ENCODE measurements around the gene WASHC3. TPM values are rescaled to one million over a fixed set of nuclear protein-coding genes. Genes with fewer than 3 reads are reported as not detected.
A peak's percentile ranks its signal among the peaks of the same experiment; 100 is the strongest.

WASHC3 gene
- total RNA-seq, 2 experiments from 2014 or later: 32.4 to 36.8 TPM

GRCh38 chr12:102063069-102063468 lies 1.3 kb upstream of the WASHC3 start:
- H3K4me3 Mint-ChIP-seq: no peak overlapping the region
- ATAC-seq: no peak
- CTCF ChIA-PET: interaction anchor here (1.4 kb wide), 1 partner anchor 61 kb away, joined by 3 read pairs; no protein-coding TSS in a partner anchor

GRCh38 chr12:102062419-102062806 lies 622 bp upstream of the WASHC3 start:
- no peaks in the 10 kb centered on the region for H3K27me3 Mint-ChIP-seq
- peaks cover 18% of the 10 kb centered on the region for H3K36me3 Mint-ChIP-seq
- no peaks in the 10 kb centered on the region for H3K9me3 Mint-ChIP-seq (ENCODE audit: low read depth)
- ATAC-seq (no peak), DNase-seq (no peak)
- peaks cover 45% of the 10 kb centered on the region for H3K4me1 Mint-ChIP-seq
- peak overlapping the region; percentile 97 for H3K27ac Mint-ChIP-seq
- H3K4me3 Mint-ChIP-seq: peak overlapping the region; percentile 92
- CTCF ChIA-PET: no interaction called here

More at GRCh38 chr12:102063069-102063468, 1.3 kb upstream of the WASHC3 start:
- Mint-ChIP-seq H3K27ac (no peak overlapping the region), H3K4me1 (peaks cover 43% of the 10 kb centered on the region), H3K9me3 (ENCODE audit: low read depth) (no peaks in the 10 kb centered on the region), H3K27me3 (no peaks in the 10 kb centered on the region), H3K36me3 (peaks cover 12% of the 10 kb centered on the region)
- DNase-seq: no peak

DNA sequence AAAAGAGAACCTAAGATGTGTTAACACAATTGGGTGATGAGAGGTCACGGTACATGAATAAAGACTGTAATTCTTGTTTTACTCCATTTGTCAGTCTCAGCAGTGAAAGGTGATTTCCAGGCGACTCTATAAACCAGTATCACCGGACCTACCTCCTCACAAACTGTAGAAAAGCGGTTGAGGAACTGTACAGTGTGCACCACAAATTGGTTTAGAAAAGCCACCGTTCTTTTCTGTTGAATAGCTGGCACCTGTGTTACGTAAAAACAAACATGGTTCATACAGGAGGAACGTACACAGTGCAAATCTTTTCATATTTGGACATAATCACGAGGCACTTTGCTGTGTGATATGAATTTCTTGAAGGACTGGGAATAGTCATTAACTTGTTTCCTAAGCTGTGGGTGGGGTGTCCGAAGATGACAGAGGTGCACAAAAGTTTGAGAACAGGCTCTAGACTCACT lies 663 bp downstream of the WASHC3 start:
- Mint-ChIP-seq H3K27me3 (no peaks in the 10 kb centered on the region), H3K4me3 (peak overlapping the region; percentile 92), H3K27ac (peak overlapping the region; percentile 97), H3K4me1 (peaks cover 45% of the 10 kb centered on the region), H3K36me3 (peaks cover 29% of the 10 kb centered on the region), H3K9me3 (ENCODE audit: low read depth) (no peaks in the 10 kb centered on the region)
- CTCF ChIA-PET: interaction anchor here (1.2 kb wide), 1 partner anchor 14 kb away, joined by 3 read pairs; no protein-coding TSS in a partner anchor
- DNase-seq: peak; percentile 76
- peak; percentile 14 for ATAC-seq

- CTCF ChIA-PET: interaction anchor here (0.9 kb wide), 1 partner anchor 142 kb away, joined by 3 read pairs; no protein-coding TSS in a partner anchor
- ATAC-seq (peak; percentile 31), DNase-seq (no peak)
- H3K36me3 Mint-ChIP-seq: peaks cover 45% of the 10 kb centered on the region
- peaks cover 48% of the 10 kb centered on the region for H3K4me1 Mint-ChIP-seq
- H3K4me3 Mint-ChIP-seq: no peak overlapping the region
- peak overlapping the region; percentile 71 for H3K27ac Mint-ChIP-seq
- H3K27me3 Mint-ChIP-seq: no peaks in the 10 kb centered on the region
- H3K9me3 Mint-ChIP-seq (ENCODE audit: low read depth): no peaks in the 10 kb centered on the region
Measured at GRCh38 chr12:102059343-102059742, 2.4 kb downstream of the WASHC3 start.

DNA sequence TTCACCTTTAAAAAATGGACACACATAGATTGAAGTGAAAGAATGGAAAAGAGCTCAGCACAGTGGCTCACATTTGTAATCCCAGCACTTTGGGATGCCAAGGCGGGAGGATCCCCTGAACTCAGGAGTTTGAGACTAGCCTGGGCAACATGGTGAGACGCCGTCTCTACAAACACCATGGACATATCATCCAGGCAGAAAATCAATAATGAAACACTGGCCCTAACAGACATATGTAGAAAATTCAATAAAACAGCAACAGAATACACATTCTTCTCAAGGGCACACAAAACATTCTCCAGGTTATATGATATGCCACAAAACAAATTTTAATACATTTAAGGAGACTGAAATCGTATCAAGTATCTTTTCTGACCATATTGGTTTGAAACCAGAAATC lies 7.4 kb downstream of the WASHC3 start:
- H3K36me3 Mint-ChIP-seq: peaks cover 55% of the 10 kb centered on the region
- H3K27ac Mint-ChIP-seq: no peak overlapping the region
- no peak overlapping the region for H3K4me3 Mint-ChIP-seq
- DNase-seq (no peak), ATAC-seq (no peak)
- no peaks in the 10 kb centered on the region for H3K9me3 Mint-ChIP-seq (ENCODE audit: low read depth)
- CTCF ChIA-PET: no interaction called here
- H3K27me3 Mint-ChIP-seq: no peaks in the 10 kb centered on the region
- peaks cover 23% of the 10 kb centered on the region for H3K4me1 Mint-ChIP-seq

- Mint-ChIP-seq H3K27ac (no peak overlapping the region), H3K9me3 (ENCODE audit: low read depth) (no peaks in the 10 kb centered on the region), H3K4me3 (no peak overlapping the region), H3K36me3 (peaks cover 53% of the 10 kb centered on the region), H3K4me1 (peaks cover 15% of the 10 kb centered on the region), H3K27me3 (no peaks in the 10 kb centered on the region)
- CTCF ChIA-PET: interaction anchor here (0.6 kb wide), 1 partner anchor 99 kb away, joined by 3 read pairs; no protein-coding TSS in a partner anchor
- DNase-seq: no peak
- ATAC-seq: no peak
Measured at GRCh38 chr12:102053062-102053349, 8.8 kb downstream of the WASHC3 start.

GRCh38 chr12:102052192-102053061 lies 9.4 kb downstream of the WASHC3 start:
- no peak for ATAC-seq
- Mint-ChIP-seq H3K9me3 (ENCODE audit: low read depth) (no peaks in the 10 kb centered on the region), H3K4me3 (no peak overlapping the region), H3K36me3 (peaks cover 50% of the 10 kb centered on the region), H3K27ac (no peak overlapping the region), H3K27me3 (no peaks in the 10 kb centered on the region), H3K4me1 (peaks cover 13% of the 10 kb centered on the region)
- no peak for DNase-seq
- CTCF ChIA-PET: no interaction called here

DNA sequence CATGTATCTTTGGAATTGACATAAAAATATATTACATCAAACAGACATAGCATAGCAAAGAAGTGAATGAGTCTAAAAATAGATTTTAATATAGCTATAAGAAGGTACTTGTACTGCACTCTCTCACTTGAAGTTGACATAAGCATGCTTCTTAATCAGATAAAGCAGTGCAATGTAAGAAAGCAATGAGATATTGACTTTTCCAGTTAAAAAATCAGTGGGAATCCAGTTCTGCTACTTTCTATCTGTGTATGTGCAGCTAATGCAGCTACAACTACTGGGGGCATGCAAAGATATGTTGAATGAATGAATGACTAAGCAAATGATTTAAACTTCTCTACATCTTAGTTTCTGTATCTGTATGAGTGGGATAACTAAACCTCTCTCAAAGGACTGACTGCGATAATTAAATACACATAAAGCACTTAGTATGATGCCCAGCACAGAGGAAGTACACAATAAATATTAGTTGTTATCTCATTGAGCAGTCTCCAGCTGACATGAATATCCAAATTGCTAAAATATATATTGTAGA lies 10.3 kb downstream of the WASHC3 start:
- ATAC-seq (no peak), DNase-seq (no peak)
- Mint-ChIP-seq H3K36me3 (peaks cover 43% of the 10 kb centered on the region), H3K27ac (no peak overlapping the region), H3K4me3 (no peak overlapping the region), H3K9me3 (ENCODE audit: low read depth) (no peaks in the 10 kb centered on the region), H3K4me1 (peaks cover 13% of the 10 kb centered on the region), H3K27me3 (no peaks in the 10 kb centered on the region)
- CTCF ChIA-PET: interaction anchor here (1.9 kb wide), 1 partner anchor 134 kb away, joined by 5 read pairs; no protein-coding TSS in a partner anchor

DNA sequence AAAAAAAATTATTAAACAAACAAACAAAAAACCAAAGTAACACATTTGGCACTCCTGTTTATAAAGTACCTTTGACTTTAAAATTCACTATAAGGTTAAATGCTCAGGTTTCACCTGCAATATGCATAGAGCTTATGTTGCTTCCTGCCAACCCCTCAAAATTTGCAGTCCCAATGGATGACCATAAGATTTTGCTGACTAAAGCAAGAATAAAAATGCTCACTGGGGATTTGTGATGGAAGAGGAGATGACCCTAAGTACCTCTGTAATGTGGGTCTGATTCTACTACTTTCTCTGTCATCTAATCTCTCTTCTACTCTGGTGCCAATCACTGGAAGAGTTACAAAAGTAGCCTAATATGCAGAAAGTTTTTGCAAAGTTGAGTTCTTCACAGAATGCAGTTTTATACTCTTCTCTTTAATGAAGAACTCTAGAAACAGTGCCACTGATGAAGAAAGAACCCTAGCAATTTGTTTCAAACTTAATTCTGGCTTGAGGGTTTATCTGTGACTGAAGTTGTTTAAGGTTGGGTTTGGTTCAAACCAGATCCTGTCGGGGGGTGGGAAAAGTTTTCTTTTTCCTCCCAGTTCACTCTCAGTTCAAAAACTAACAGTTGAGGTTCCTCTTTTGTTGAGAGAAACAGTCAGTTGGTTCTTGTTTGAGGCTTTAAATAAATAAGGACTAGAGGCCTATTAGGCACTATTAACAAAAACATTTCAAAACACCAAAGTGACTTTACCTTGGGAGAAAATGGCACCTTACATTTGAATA lies 10.9 kb downstream of the WASHC3 start:
- CTCF ChIA-PET: interaction anchor here (1.9 kb wide), 1 partner anchor 133 kb away, joined by 5 read pairs; no protein-coding TSS in a partner anchor
- no peak for DNase-seq
- Mint-ChIP-seq H3K27me3 (no peaks in the 10 kb centered on the region), H3K4me3 (no peak overlapping the region), H3K9me3 (ENCODE audit: low read depth) (no peaks in the 10 kb centered on the region), H3K4me1 (peaks cover 13% of the 10 kb centered on the region), H3K36me3 (peaks cover 39% of the 10 kb centered on the region), H3K27ac (no peak overlapping the region)
- no peak for ATAC-seq

DNA sequence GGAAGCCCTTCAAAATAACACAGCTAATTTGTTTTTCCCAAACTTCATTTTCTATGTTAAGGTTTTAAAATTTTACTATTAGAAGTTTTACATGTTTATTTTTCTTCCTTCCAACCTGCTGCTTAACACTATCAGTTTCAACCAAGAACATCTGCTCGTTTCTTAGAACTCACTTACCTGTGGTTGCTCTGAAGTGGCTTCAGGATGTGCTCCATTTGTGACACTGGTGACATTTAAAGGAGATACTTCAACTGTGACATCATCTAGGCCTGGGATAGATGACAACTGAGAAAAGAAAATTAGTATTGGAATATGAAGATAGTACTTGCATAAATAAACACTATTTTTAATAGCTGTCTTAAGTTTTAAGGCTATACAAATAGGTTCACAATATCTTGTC lies 17.9 kb downstream of the WASHC3 start:
- peak overlapping the region; percentile 21 for H3K27ac Mint-ChIP-seq
- H3K9me3 Mint-ChIP-seq (ENCODE audit: low read depth): no peaks in the 10 kb centered on the region
- H3K4me1 Mint-ChIP-seq: peaks cover 15% of the 10 kb centered on the region
- H3K36me3 Mint-ChIP-seq: peaks cover 28% of the 10 kb centered on the region
- CTCF ChIA-PET: interaction anchor here (0.7 kb wide), 1 partner anchor 127 kb away, joined by 3 read pairs; no protein-coding TSS in a partner anchor
- no peaks in the 10 kb centered on the region for H3K27me3 Mint-ChIP-seq
- DNase-seq: no peak
- H3K4me3 Mint-ChIP-seq: no peak overlapping the region
- ATAC-seq: peak; percentile 70

DNA sequence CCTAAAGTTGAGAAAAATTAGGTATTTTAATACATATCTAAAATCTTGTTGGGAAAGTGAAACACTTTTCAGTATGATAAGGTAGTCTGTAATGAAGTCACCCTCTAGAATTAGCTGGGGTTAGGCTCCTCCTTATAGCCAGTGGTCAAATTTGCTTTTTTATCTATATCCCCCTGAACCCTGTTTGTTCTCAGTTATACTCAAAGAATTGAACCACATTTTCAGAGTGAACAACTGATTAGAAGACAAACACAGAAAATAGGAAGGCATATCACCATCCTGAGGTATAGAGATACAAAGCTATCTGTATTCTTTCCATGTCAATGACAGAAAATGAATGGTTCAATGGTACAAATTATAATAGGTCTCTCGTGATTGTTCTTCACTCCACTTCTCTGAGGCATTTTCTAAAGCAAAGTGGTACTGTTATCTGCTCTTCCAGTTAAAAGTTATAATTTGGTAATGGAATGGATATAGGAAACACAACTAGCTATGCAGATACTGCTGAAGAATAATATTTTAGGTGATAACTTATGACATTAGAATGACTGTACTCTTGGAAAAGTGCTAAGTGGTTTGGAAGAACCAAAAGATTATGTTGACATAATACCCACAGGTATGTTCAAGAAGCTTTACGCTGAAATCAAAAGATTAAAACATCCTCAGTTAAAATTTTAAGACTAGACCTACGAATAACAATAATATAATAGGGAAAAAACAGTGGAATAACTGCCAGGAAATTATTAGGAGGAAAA lies 27.6 kb downstream of the WASHC3 start:
- Mint-ChIP-seq H3K9me3 (ENCODE audit: low read depth) (no peaks in the 10 kb centered on the region), H3K27me3 (no peaks in the 10 kb centered on the region), H3K36me3 (peaks cover 30% of the 10 kb centered on the region), H3K4me3 (no peak overlapping the region), H3K4me1 (no peaks in the 10 kb centered on the region), H3K27ac (no peak overlapping the region)
- ATAC-seq: no peak
- CTCF ChIA-PET: no interaction called here
- no peak for DNase-seq

- H3K27me3 Mint-ChIP-seq: no peaks in the 10 kb centered on the region
- H3K36me3 Mint-ChIP-seq: peaks cover 22% of the 10 kb centered on the region
- DNase-seq (no peak), ATAC-seq (no peak)
- H3K9me3 Mint-ChIP-seq (ENCODE audit: low read depth): no peaks in the 10 kb centered on the region
- CTCF ChIA-PET: no interaction called here
- H3K4me1 Mint-ChIP-seq: no peaks in the 10 kb centered on the region
- H3K4me3 Mint-ChIP-seq: no peak overlapping the region
- no peak overlapping the region for H3K27ac Mint-ChIP-seq
Measured at GRCh38 chr12:102031852-102032251, 29.9 kb downstream of the WASHC3 start.

DNA sequence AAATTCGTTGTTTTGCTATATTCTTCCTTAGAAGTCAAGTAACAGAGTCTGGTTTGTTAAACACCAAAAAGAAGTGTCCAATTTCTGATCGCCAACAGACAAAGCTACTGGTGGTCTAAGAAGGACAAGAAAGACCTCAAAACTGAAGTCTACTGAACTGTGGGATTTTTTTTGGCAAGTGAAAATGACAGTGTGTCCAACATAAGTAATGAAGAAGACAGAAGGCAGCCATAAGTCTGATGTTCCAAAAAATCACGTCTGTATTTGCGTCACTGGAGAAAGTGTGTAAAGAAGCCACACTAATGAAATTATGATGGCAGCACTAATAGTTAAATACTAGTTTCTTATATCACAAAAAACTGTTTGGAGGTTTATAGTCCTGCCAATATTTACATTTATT lies 32.6 kb downstream of the WASHC3 start:
- H3K4me1 Mint-ChIP-seq: no peaks in the 10 kb centered on the region
- DNase-seq (no peak), ATAC-seq (no peak)
- no peaks in the 10 kb centered on the region for H3K9me3 Mint-ChIP-seq (ENCODE audit: low read depth)
- H3K36me3 Mint-ChIP-seq: peaks cover 15% of the 10 kb centered on the region
- no peaks in the 10 kb centered on the region for H3K27me3 Mint-ChIP-seq
- H3K27ac Mint-ChIP-seq: no peak overlapping the region
- H3K4me3 Mint-ChIP-seq: no peak overlapping the region
- CTCF ChIA-PET: no interaction called here
